Fibroblast of pulmonary artery (primary cell): ENCODE measurements around the gene PIP4K2C.

ENCODE experiments used
- DNase-seq: peaks from one replicate; pipeline ENCODE4 v3.0.0-alpha.2; 2010; ENCODE audit warnings: low read depth
- H3K4me3 ChIP-seq: replicated peaks from 2 replicates; pipeline ENCODE4 v1.5.1; 2011; ENCODE audit warnings: low read depth, mild to moderate bottlenecking, control low read depth, low read length, moderate library complexity
- CTCF ChIP-seq: IDR thresholded peaks from 2 replicates; pipeline ENCODE4 v1.5.1; 2011; ENCODE audit warnings: mild to moderate bottlenecking, control low read depth, low read length, inconsistent platforms; ENCODE audit errors: missing control alignments

The PIP4K2C gene

GRCh38 chr12:57574795-57575194, 16.2 kb upstream of the PIP4K2C start:
- no peak overlapping the region for H3K4me3 ChIP-seq
- TF ChIP-seq CTCF, result no peak
- no peak for DNase-seq

- H3K4me3 ChIP-seq, result no peak overlapping the region
- TF ChIP-seq CTCF, result no peak
- no peak for DNase-seq
Measured at GRCh38 chr12:57575771-57576612, 15.0 kb upstream of the PIP4K2C start.

DNA sequence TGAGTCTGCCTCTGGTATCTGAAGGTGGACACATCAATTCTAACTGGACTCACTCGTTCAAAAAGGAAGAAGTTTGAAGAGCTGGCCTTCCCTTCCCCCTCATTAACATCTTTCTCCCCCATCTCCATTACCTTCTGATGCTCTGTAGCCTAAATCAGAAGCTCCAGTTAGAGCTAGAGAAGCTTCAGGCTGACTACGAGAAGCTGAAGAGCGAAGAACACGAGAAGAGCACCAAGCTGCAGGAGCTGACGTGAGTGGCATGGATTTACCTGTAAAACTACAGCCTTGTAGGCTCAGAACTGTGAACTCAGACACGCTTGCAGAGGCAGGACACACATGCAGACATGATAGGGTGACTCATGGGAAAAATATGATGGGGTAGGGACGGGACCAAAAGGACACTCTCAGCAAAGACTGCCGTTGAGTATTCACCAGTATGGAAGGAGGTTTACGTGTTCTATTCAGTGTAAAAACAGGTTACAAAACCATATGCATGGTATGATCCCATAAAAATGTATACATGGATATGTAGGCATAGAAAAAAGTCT, 14.3 kb upstream of the PIP4K2C start:
- TF ChIP-seq CTCF, result no peak
- H3K4me3 ChIP-seq, result no peak overlapping the region
- no peak for DNase-seq

DNA sequence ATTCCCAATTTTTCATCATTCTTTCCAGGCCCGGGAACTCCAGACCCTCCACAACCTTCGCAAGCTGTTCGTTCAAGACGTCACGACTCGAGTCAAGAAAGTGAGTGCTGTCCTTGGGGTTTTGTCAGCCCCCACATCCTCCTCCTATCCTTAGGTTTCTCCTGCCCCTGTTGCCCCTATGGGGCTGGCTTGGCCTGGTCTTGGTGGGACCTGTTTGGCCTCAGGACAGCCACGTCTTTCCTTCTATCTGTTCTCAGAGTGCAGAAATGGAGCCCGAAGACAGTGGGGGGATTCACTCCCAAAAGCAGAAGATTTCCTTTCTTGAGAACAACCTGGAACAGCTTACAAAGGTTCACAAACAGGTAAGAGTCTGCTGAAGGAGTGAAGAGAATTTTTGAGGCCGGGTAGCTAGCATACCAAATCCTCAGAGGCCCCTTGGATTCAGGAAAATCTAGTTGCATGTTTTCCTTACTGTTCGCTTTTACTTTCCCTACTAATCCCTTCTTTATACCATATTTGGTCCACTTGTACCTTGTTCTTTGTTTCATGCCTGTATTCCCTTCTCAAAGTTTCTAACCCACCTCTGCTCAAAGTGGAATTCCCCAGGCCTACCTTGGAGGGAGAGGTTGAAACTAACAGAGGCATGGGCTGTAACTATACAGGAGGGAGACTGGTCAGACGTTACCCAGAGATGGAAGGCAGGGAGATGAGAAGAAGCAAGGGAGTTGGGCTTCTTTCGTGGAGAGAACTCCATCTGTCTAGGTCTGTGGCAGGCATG, 12.8 kb upstream of the PIP4K2C start:
- no peak overlapping the region for H3K4me3 ChIP-seq
- no peak for TF ChIP-seq CTCF
- no peak for DNase-seq

GRCh38 chr12:57579011-57579410, 12.0 kb upstream of the PIP4K2C start:
- no peak for TF ChIP-seq CTCF
- DNase-seq, result no peak

GRCh38 chr12:57579677-57580465, 11.1 kb upstream of the PIP4K2C start:
- H3K4me3 ChIP-seq, result no peak overlapping the region
- DNase-seq, result no peak
- TF ChIP-seq CTCF, result no peak

More at GRCh38 chr12:57579011-57579410, 12.0 kb upstream of the PIP4K2C start:
- no peak overlapping the region for H3K4me3 ChIP-seq
